K562 (cell line): ENCODE measurements around the gene TMEM126A. TPM values are rescaled to one million over a fixed set of nuclear protein-coding genes. Genes with fewer than 3 reads are reported as not detected.

Source experiments
- BRCA1 ChIP-seq, 2 experiments: fragments of 450-650 bp in 1 of 2; sonication (generic) in 1 of 2; formaldehyde crosslinking in 1 of 2; IDR thresholded peaks; 2 replicates each; pipeline versions ENCODE4 v1.5.0 to v1.6.1; 2017 to 2020; ENCODE audit warnings: mild to moderate bottlenecking in 1 of 2, missing genetic modification reagents in 1 of 2
- CBX3 ChIP-seq, 2 experiments: IDR thresholded peaks; 1 replicate in 1 of 2; 2 replicates in 1 of 2; pipeline ENCODE4 v1.6.1; 2012; ENCODE audit warnings: inconsistent platforms in 2 of 2, low read length in 2 of 2, borderline replicate concordance in 1 of 2, control low read depth in 1 of 2
- CHD1 ChIP-seq: fragments of 200-600 bp; sonication (generic); IDR thresholded peaks from one replicate; pipeline ENCODE4 v1.6.1; 2012; ENCODE audit warnings: mild to moderate bottlenecking, moderate library complexity, low read length, inconsistent platforms
- CHD4 ChIP-seq: fragments of 200-600 bp; sonication (generic); IDR thresholded peaks from 3 replicates; pipeline ENCODE4 v1.6.1; 2012; ENCODE audit warnings: low read depth, mild to moderate bottlenecking, mixed read lengths, low read length, inconsistent platforms; ENCODE audit not compliant: insufficient read depth, insufficient replicate concordance, poor library complexity, severe bottlenecking
- E2F8 ChIP-seq: fragments of 450-650 bp; IDR thresholded peaks from 2 replicates; pipeline ENCODE4 v1.7.1; 2018; ENCODE audit warnings: mild to moderate bottlenecking, low read depth; ENCODE audit not compliant: partially characterized antibody
- EP300 ChIP-seq: IDR thresholded peaks from 2 replicates; pipeline ENCODE4 v1.6.1; 2012; ENCODE audit warnings: low read length, improper control_type of control experiment
- ETV6 ChIP-seq, 3 experiments: fragments of 150-350 bp in 1 of 3; sonication (generic) in 1 of 3; formaldehyde crosslinking in 1 of 3; IDR thresholded peaks; 2 replicates each; pipeline versions ENCODE4 v1.6.1 to v1.8.0; 2014 to 2022; ENCODE audit warnings: borderline replicate concordance in 2 of 3, low read depth in 2 of 3, antibody characterized with exemption in 1 of 3, low read length in 1 of 3, mild to moderate bottlenecking in 1 of 3, missing genetic modification reagents in 1 of 3
- HNRNPH1 ChIP-seq: fragments of 200-400 bp; formaldehyde crosslinking; optimal IDR thresholded peaks from 2 replicates; pipeline ENCODE3; 2017; ENCODE audit warnings: low read depth, mild to moderate bottlenecking, low read length, moderate library complexity
- ID3 ChIP-seq, 2 experiments: fragments of 250-450 bp in 1 of 2; fragments of 450-650 bp in 1 of 2; sonication (Bioruptor Pico) in 1 of 2; IDR thresholded peaks; 2 replicates each; pipeline versions ENCODE4 v1.6.1 to v1.8.0; 2016 to 2021; ENCODE audit warnings: mild to moderate bottlenecking in 2 of 2, moderate library complexity in 2 of 2, missing compliant biosample characterization in 1 of 2, missing genetic modification characterization in 1 of 2
- KHSRP ChIP-seq: fragments of 450-650 bp; IDR thresholded peaks from 2 replicates; pipeline ENCODE4 v1.6.1; 2017
- NKRF ChIP-seq: fragments of 450-650 bp; IDR thresholded peaks from 2 replicates; pipeline ENCODE4 v1.6.1; 2016; ENCODE audit warnings: borderline replicate concordance
- POLR2G ChIP-seq: fragments of 200-400 bp; formaldehyde crosslinking; IDR thresholded peaks from 2 replicates; pipeline ENCODE4 v1.6.1; 2017; ENCODE audit warnings: low read depth, mild to moderate bottlenecking, antibody characterized with exemption, low read length, moderate library complexity
- SRSF3 ChIP-seq: fragments of 200-400 bp; formaldehyde crosslinking; IDR thresholded peaks from 2 replicates; pipeline ENCODE4 v1.6.1; 2016; ENCODE audit warnings: mild to moderate bottlenecking, low read length, moderate library complexity; ENCODE audit not compliant: insufficient read depth
- TBP ChIP-seq: optimal IDR thresholded peaks from 2 replicates; pipeline ENCODE3; 2011; ENCODE audit warnings: low read depth, low read length, improper control_type of control experiment
- ZEB2 ChIP-seq: fragments of 450-650 bp; IDR thresholded peaks from 2 replicates; pipeline ENCODE4 v1.6.1; 2016
- ZNF431 ChIP-seq: sonication (generic); formaldehyde crosslinking; IDR thresholded peaks from 2 replicates; pipeline ENCODE4 v1.8.0; 2022; ENCODE audit warnings: mild to moderate bottlenecking, missing genetic modification reagents
- ZNF583 ChIP-seq: fragments of 250-450 bp; sonication (Bioruptor Pico); IDR thresholded peaks from 2 replicates; pipeline ENCODE4 v1.4.0; 2020
- ZNF76 ChIP-seq: fragments of 250-450 bp; sonication (Bioruptor Pico); IDR thresholded peaks from 2 replicates; pipeline ENCODE4 v1.4.0; 2020; ENCODE audit warnings: mild to moderate bottlenecking, moderate library complexity, borderline replicate concordance
- ZSCAN32 ChIP-seq: fragments of 450-650 bp; formaldehyde crosslinking; IDR thresholded peaks from 2 replicates; pipeline ENCODE4 v1.4.0; 2020; ENCODE audit warnings: mild to moderate bottlenecking, moderate library complexity
- polyA plus RNA-seq, 8 experiments: library from polyadenylated mRNA; depleted of rRNA in 4 of 8; stranded (reverse) in 5 of 8; unstranded in 3 of 8; fragments of >200 nt; fragmentation: Nextera tagmentation in 2 of 8; fragmentation: Illumina TruSeq in 1 of 8; extraction: Ambion mirVana in 2 of 8; extraction: Trizol in 1 of 8; gene quantifications; 2 replicates each; pipeline versions ENCODE4 v1.2.1 to v1.2.3, GENCODE V29; 2011 to 2014; ENCODE audit warnings: inconsistent platforms in 1 of 8, missing spikeins in 1 of 8
- total RNA-seq, 7 experiments: library from RNA; depleted of rRNA in 6 of 7; stranded (reverse); fragments of >200 nt in 6 of 7; fragmentation: Illumina TruSeq in 2 of 7; extraction: Trizol in 2 of 7; gene quantifications; 2 replicates each; pipeline versions ENCODE4 v1.2.1 to v1.2.3, GENCODE V29; 2011 to 2021; ENCODE audit warnings: low replicate concordance in 1 of 7

Gene TMEM126A
- total and polyA plus RNA-seq, 9 of the 15 experiments (the other 6 are each of a cell fraction or from before 2014, with no cell fraction given), result 19.3 to 154 (median 56.3) TPM

- 0 out of 2 replicates have a peak, but pooled peaks have one; percentile 21 for TF ChIP-seq NKRF
- TF ChIP-seq ID3 (CRISPR knock-in tag; IDR thresholded peaks at IDR 0.05), result no peak
- peak; percentile 27; the same call in 1 of the 2 replicates for TF ChIP-seq ID3 (tag; IDR thresholded peaks at IDR 0.05)
- TF ChIP-seq SRSF3, result no peak
- no peak for TF ChIP-seq CHD1
- 0 out of 2 replicates have a peak, but pooled peaks have one; percentile 32 for TF ChIP-seq ZNF431 (CRISPR knock-in tag)
- TF ChIP-seq HNRNPH1, result no peak
- TF ChIP-seq KHSRP, result no peak
- peak; percentile 49; the same call in 1 of the 2 replicates for TF ChIP-seq EP300
- TF ChIP-seq ETV6 (IDR thresholded peaks at IDR 0.05; ENCODE audit: borderline replicate concordance in 1 of 2, low read depth in 2 of 2, low read length in 1 of 2), result 0 out of 4 replicates have a peak, but pooled peaks of 1 of the 2 experiments have one; percentile 35
- no peak for TF ChIP-seq ETV6 (CRISPR knock-in tag; IDR thresholded peaks at IDR 0.05; ENCODE audit: borderline replicate concordance)
- TF ChIP-seq ZNF76 (CRISPR knock-in tag), result no peak
- no peak; the same call in 1 of the 2 replicates for TF ChIP-seq ZNF583 (CRISPR knock-in tag)
- TF ChIP-seq TBP, result peak; percentile 80
- no peak for TF ChIP-seq E2F8
- no peak for TF ChIP-seq ZEB2
- peak; percentile 89; the same call in 1 of the 2 replicates for TF ChIP-seq POLR2G
- TF ChIP-seq CBX3 (IDR thresholded peaks at IDR 0.05; ENCODE audit: borderline replicate concordance in 1 of 2, low read length in 2 of 2), result 0 out of 3 replicates have a peak, but pooled peaks of 1 of the 2 experiments have one; percentile 22
- no peak for TF ChIP-seq ZSCAN32 (CRISPR knock-in tag)
- no peak for TF ChIP-seq BRCA1 (IDR thresholded peaks at IDR 0.05)
- no peak for TF ChIP-seq BRCA1 (CRISPR knock-in tag; IDR thresholded peaks at IDR 0.05)
- TF ChIP-seq CHD4, result no peak
Measured at GRCh38 chr11:85627998-85628770, 19.6 kb upstream of the TMEM126A start, which contains the start of gene TMEM126B (continued).
